Testis (tissue), 2 donors: ENCODE results near the gene IFNA2.

ENCODE experiments used
- CTCF ChIP-seq, 3 experiments: fragments of 450-650 bp in 2 of 3; fragments of 200-600 bp in 1 of 3; sonication (generic) in 1 of 3; IDR thresholded peaks; one replicate each; pipeline ENCODE4 v1.5.1; 2016 to 2019; ENCODE audit warnings: antibody characterized with exemption in 3 of 3, mild to moderate bottlenecking in 2 of 3, moderate library complexity in 1 of 3
- POLR2A ChIP-seq: fragments of 450-650 bp; IDR thresholded peaks from one replicate; pipeline ENCODE4 v1.6.1; 2017; ENCODE audit warnings: antibody characterized with exemption, mild to moderate bottlenecking, moderate library complexity

DNA sequence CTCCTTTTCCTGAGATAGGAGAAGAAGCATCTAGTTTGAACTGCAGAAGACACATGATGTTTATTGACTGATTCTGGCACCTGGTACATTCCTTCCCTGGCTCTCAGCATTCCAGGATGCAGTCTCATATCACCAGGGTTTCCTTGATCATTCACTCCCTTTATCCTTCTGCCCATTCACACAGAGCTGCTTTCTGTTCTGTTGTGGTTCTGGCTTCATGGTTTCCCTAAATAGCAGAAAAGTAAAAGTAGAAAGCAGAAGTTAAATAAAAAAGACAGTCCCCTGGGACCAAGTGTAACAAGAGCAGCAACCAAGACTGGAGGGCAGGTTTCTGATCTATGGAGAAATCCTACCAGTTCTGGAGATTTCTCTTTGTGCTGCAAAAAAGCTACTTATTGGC is 26.9 kb upstream of the IFNA2 start:
- TF ChIP-seq CTCF (IDR thresholded peaks at IDR 0.05) (no peak), POLR2A (no peak)
